Stimulated activated CD4-positive, alpha-beta T cell treated with anti-CD3 and anti-CD28 coated beads, Interleukin-1b, Interleukin-23, amount 100 ng/mL, for 24 hours (primary cell): ENCODE data around the gene RHEBL1.

Experiments
- DNase-seq, 4 experiments: peaks; one replicate each; pipeline ENCODE4 v3.0.0-alpha.2; 2020; ENCODE audit warnings: low read depth in 4 of 4, low spot score in 1 of 4

RHEBL1 gene

GRCh38 chr12:49055092-49055491, 14.7 kb downstream of the RHEBL1 start:
- no peak for DNase-seq

- no peak for DNase-seq
Measured at GRCh38 chr12:49054524-49054923, 15.3 kb downstream of the RHEBL1 start.

- no peak for DNase-seq
Measured at GRCh38 chr12:49054096-49054495, 15.7 kb downstream of the RHEBL1 start.

GRCh38 chr12:49052451-49053208, 17.1 kb downstream of the RHEBL1 start:
- DNase-seq, result no peak

GRCh38 chr12:49051777-49052438, 17.9 kb downstream of the RHEBL1 start:
- no peak for DNase-seq

GRCh38 chr12:49051373-49051764, 18.4 kb downstream of the RHEBL1 start:
- no peak for DNase-seq

- DNase-seq, result no peak
Measured at GRCh38 chr12:49050507-49051372, 19.0 kb downstream of the RHEBL1 start.

GRCh38 chr12:49049566-49050224, 20.1 kb downstream of the RHEBL1 start:
- no peak for DNase-seq

- DNase-seq, result no peak
Measured at GRCh38 chr12:49048953-49049352, 20.8 kb downstream of the RHEBL1 start.

GRCh38 chr12:49046129-49046895, 23.5 kb downstream of the RHEBL1 start:
- DNase-seq, result no peak

GRCh38 chr12:49044660-49045059, 25.1 kb downstream of the RHEBL1 start:
- no peak for DNase-seq

GRCh38 chr12:49043856-49044258, 25.9 kb downstream of the RHEBL1 start:
- DNase-seq, result peak; percentile 62 to 70 (median 68)

GRCh38 chr12:49043241-49043640, 26.5 kb downstream of the RHEBL1 start:
- no peak for DNase-seq

- DNase-seq, result no peak
Measured at GRCh38 chr12:49041881-49042484, 27.8 kb downstream of the RHEBL1 start.

- no peak for DNase-seq
Measured at GRCh38 chr12:49041036-49041880, 28.5 kb downstream of the RHEBL1 start.

- DNase-seq, result no peak
Measured at GRCh38 chr12:49040364-49040855, 29.4 kb downstream of the RHEBL1 start.

- no peak for DNase-seq
Measured at GRCh38 chr12:49039421-49040363, 30.1 kb downstream of the RHEBL1 start.
